GM12864 (cell line): ENCODE results near the gene MAEL.

Experiments
- DNase-seq: peaks from one replicate; pipeline ENCODE4 v3.0.0-alpha.2; 2011; ENCODE audit warnings: low read depth
- H3K4me3 ChIP-seq: 2 replicates; pipeline ENCODE4 v1.5.1; 2011; ENCODE audit warnings: mild to moderate bottlenecking, low read depth, low read length, control low read depth
- CTCF ChIP-seq: IDR thresholded peaks from 2 replicates; pipeline ENCODE4 v1.5.1; 2011; ENCODE audit warnings: low read depth, mild to moderate bottlenecking, moderate library complexity, low read length, control low read depth, inconsistent platforms; ENCODE audit errors: missing control alignments

Gene MAEL

DNA sequence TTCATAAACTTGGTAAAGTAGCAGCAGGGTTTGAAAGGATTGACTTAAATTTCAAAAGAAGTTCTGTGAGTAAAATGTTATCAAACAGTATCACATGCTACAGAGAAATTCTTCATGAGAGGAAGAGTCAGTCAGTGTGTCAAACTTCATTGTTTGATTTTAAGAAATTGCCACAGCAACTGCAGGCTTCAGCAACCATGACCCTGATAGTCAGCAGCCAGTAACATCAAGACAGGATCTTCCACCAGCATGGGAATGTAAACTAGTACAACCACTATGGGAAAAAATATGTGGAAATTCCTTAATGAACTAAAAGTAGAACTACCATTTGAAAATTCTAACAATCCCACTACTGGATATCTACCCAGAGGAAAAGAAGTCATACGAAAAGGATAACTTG lies 11.5 kb downstream of the MAEL start:
- no peak for DNase-seq
- H3K4me3 ChIP-seq, result no peak overlapping the region
- TF ChIP-seq CTCF, result no peak

DNA sequence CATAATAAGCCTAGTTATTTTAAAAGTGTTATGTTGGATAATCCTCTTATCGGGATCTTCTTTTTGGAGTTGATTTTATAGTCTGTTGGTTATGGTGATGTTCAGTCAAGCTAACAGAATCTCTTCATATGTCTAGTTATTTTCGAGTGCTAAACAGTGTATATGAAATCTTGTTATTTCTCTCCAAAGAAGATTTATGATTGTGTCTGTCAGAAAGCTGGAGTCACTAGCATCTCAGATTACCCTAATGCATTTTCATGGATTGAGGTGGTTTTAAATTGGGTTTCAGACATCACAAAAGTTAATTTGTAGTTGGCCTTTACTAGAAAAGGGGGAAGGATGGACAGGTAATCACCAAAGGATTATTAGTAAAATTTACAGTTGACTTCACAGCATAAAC lies 13.3 kb downstream of the MAEL start:
- no peak for TF ChIP-seq CTCF
- DNase-seq, result no peak
- H3K4me3 ChIP-seq, result no peak overlapping the region

GRCh38 chr1:167003711-167004110 lies 14.6 kb downstream of the MAEL start:
- no peak overlapping the region for H3K4me3 ChIP-seq
- no peak for TF ChIP-seq CTCF
- no peak for DNase-seq

DNA sequence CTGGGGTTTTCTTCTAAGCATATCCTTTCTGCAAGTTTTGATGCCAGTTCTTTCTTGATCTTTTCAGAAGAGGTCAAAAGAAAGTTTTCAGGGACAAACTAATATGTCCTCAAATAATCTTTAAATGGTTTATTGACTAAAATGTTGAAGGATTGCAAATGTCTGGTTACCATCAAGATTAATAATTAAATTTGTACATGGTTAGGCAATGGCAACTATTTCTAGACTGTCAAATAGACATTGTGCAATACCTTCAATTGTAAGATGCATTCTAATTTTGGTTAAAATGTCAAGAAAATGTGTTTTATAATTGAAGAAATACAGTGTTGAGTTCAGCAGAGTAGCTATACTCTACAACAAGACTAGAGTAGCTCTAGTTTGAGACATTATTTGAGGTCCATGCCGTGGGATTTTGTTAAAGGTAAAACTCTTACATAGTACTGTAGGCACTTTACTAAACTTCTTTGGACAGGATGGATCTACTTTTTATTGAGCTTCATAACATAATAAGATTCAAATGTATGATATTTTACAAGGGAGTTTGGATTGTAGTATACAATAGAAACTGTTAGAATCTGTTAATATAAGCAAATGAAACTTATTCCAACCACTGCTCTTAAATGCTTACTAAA lies 22.6 kb downstream of the MAEL start:
- no peak for DNase-seq
- no peak overlapping the region for H3K4me3 ChIP-seq
- no peak for TF ChIP-seq CTCF

- no peak overlapping the region for H3K4me3 ChIP-seq
- DNase-seq, result no peak
- TF ChIP-seq CTCF, result no peak
Observed at GRCh38 chr1:167012570-167012969, 23.5 kb downstream of the MAEL start.

GRCh38 chr1:167013108-167013929 lies 24.2 kb downstream of the MAEL start:
- no peak for DNase-seq
- TF ChIP-seq CTCF, result no peak

DNA sequence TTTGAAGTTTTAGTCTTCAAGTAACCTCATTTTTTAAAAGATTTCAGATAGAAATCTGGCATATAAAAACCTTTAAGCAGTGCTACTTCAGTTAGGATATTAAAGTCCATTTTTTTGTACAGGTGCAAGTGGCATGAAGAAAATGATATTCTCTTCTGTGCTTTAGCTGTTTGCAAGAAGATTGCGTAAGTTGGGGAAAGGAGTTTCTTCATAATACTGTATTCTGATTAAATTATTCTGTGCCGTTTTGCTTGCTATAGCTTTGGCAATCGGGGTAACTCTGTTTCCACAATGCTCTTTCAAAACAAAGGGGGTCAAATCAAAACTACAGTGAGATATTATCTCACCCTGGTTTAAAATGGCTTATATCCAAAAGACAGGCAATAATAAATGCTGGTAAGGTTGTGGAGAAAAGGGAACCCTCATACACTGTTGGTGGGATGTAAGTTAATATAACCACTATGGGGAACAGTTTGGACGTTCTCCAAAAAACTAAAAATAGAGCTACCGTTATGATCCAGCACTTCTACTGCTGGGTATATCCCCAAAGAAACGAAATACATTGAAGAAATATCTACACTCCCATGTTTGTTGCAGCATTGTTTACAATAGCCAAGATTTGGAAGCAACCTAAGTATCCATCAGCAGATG lies 27.1 kb downstream of the MAEL start:
- DNase-seq, result no peak
- no peak overlapping the region for H3K4me3 ChIP-seq
- TF ChIP-seq CTCF, result no peak

More at GRCh38 chr1:167013108-167013929, 24.2 kb downstream of the MAEL start:
- H3K4me3 ChIP-seq, result no peak overlapping the region
